ENCODE data around the gene CYP46A1.

- TF ChIP-seq CTCF (IDR thresholded peaks at IDR 0.05) (no peak), POLR2A (IDR thresholded peaks at IDR 0.05) (no peak)
These were observed 49.0 kb upstream of the CYP46A1 start for GRCh38 chr14:99635116-99635515.
